GM19238 (cell line): ENCODE results near the gene SIAH2.

Experiments
- DNase-seq: peaks from one replicate; pipeline ENCODE4 v3.0.0; 2011; ENCODE audit warnings: low spot score; ENCODE audit not compliant: insufficient read length

SIAH2 gene

GRCh38 chr3:150749255-150749654 lies 13.7 kb downstream of the SIAH2 start:
- no peak for DNase-seq

- no peak for DNase-seq
Measured at GRCh38 chr3:150748684-150749047, 14.3 kb downstream of the SIAH2 start.

DNA sequence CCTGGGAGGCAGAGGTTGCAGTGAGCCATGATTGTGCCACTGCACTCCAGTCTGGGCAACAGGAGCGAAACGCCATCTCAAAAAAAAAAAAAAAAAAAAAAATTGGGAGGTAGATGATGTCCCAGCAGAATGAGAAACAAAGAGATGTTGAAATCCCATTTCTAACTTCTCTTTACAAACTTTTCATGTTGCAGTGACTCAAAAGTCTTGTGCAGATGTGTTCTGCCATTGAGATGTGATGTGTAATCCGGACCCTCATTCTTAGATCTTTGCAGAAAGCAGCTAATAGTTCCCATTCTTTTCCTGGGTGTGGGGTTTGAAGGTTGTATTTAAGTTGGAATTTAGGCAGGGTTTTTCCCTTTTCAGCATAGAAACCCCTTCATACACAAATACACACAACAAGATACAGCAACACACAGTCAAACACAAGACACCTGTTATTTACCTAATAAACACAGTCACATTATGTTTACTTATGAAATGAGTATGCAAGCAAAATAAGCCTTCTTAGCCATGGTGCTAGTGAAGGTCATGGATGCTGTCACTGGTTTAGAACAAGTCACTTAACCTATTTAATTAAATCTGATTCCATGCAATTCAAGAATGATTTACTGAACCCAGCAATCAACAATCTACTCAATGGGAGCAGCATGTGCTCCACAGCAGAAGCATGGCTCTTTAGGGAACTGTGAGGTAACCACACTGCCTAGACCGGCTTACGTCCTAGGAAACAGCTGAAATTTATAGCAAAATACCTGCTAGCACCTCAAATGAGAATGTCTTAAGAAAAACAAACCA lies 14.9 kb downstream of the SIAH2 start:
- DNase-seq: no peak

DNA sequence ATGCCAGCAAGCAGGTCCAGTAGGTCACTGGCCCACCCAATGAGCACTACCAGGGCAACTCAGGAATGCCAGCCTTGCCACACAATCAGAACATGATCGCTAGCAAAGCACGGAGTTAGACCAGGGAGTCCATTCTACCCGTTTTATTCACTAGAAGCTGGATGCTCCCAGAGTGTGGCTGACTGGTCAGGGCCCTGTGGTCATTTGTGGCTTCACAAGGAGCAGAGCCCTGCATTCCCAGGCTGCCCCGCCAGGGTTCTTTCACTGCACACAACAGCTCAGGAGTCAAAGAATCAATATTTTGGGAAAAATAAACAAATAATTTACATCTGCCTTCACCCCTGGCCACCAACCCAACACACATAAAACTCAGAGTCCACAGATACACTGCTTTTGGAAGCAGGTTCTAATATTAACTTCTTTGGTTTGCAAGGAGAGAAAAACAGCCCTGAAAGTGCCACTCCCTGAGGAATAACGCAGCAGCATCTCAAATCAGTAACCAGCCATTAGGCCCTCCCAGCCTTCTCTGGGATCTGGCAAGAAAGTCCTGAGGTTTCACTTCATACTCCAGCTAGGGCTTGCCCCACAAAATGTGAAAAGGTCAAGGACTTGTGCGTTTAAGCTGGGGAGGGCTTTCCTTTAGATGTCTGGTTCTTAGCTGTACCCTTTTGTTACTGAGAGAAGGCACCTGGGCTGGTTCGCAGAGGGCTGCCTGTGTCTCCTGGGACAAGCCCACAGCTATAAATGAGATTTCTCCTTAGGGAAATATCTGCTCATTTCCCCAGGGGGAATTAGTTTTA lies 16.0 kb downstream of the SIAH2 start:
- no peak for DNase-seq

DNA sequence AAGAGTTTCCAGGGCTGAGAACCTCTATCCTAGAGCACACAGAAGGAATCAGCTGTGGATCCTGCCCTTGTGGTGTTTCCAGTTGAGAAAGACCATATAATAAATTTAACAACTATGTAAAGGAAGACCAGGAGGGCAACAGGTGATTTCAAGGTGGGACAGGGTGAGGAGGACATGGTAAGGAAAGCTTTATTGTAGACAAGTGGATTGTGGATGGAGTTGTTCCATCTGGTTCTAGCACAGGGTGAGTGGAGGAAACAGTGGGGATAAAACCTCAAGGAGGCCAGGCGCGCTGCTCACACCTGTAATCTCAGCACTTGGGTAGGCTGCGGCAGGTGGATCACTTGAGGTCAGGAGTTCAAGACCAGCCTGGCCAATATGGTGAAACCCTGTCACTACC lies 17.1 kb downstream of the SIAH2 start:
- DNase-seq: no peak

GRCh38 chr3:150744919-150745211 lies 18.1 kb downstream of the SIAH2 start:
- DNase-seq: no peak

DNA sequence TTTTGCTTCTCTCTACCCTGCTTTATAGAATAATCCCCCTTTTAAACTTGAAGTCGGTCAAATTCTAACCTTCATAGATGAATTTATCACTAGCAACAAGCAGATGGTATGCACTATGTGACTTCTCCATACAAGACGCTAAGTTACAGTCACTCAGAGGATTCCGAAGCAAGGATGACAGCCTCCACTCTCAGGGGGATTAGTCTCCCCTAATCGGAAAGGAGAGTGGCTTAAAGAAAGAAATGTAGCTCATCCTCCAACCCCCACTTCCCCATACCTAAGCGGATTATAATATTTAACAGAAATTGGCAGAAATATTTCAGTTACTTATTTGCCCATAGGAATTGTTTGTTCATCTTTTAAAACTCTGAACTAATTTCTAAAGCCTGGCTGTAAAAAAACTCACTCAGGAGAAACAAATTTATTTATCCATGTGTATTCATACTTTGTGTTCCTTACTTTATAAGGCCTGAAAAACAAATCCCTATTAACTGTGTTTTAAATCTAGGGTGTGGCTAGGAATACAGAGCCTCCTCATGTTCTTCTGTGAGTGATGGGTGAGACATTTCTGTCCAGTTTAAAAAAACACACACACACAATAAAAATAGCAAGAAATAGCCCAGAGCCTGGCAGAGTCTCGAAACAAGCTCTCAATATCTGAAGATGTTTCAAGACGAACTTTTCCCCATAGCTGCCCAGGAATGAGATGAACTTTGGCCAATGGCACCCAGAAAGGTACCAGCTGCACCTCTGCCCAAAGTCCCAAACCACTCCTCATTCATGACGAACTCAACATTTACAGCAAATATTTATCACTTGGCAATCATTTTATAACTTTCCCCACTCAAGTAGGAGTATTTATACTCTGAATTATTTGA lies 18.7 kb downstream of the SIAH2 start:
- DNase-seq: no peak

GRCh38 chr3:150743508-150743907 lies 19.5 kb downstream of the SIAH2 start:
- no peak for DNase-seq

DNA sequence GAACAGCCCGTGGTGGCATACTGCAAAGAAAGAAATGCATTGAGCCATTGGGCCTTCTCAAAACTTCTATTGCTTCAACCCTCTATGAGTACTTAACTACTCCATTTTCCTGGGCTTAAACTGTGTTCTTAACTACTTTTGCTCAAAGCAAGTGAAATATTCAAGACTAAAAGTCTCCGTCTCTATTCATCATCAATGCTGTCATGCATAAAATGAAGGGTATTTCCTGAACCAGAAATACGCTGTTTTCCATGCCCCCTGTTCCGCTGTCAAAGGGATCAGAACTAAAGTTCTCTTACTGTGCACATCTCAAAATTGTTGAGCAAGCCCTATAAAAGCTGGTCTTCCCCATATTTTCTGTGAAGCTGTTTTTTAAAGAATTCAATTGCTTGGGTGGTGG lies 20.3 kb downstream of the SIAH2 start:
- DNase-seq: no peak

DNA sequence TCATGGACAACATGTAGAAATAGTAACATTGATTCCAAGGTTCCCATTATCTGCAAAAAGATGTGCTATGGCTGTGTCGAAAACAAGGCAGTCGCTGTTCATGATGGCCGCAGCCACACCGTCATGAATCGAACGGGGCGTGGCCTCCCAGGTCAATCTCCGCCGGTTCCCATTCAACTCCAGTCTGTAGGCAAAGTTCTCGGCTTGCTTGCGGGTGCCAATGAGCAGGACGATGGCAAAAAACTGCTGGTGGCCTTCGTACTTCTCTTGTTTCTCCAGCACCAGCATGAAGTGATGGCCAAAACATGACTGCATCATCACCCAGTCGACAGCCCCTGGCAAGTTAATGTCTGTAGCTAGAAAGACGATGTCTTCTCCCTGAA lies 20.8 kb downstream of the SIAH2 start:
- no peak for DNase-seq

DNA sequence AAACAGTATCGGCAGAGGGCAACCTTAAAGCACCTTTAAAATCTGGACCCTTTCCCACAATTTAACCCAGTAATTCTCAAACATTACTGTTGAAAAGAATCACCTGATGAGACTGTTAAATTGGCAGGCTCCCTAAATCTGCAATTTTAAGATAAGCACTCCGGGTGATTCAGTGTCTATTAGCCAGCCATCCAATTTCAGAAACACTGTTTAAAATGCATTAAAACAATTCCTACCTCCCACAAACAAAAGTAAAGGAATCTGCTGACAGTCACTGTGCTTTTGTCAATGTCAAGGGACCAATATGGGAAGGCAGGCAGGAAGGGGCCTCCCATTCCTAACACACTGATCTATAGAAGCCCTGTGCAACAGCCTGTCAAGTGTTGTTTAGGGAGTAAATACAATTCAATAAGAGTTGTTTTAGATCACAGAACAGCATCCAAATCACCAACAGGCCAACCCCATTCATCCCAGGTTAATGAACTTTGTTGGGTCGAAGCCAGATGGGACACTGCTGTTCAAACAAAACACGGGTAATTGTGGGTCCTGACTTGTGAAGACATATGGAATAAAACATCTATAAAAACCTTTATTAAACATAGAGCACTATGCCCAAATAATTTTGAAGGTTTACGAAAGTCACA lies 21.4 kb downstream of the SIAH2 start:
- DNase-seq: no peak

DNA sequence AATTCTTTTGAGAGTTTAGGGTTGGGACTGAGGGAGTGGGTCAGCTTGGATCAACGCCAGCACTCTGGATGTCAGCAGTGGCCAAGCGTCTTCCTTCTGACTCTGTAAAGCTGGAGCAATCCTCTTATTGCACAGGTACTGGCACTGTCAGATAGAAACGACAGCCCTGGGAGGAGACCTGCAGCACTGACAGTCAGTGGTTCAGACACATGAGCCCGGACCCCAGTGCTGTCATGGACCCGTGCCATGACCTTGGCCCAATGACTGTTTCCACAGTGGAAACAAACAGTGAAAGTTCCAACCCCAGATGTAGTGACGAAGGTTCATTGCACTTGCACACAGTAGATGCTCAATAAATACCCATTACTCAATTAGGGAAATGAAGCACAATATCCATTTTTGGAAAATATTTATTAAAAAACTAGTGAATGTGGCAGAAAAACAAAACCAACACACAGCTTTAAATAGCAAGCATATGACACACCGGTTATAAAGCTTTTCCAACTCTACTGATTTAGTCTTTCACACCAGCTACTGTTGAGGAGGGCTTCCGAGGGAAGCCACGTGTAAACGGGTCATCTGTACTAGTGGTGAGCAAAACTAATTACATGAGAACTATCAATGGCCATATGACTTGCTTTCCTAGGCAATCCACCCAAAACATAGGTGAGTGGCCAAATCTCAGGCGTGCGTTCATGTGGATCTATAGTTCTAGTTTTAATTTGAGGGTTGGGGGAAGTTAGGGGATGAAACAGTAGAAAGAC lies 22.1 kb downstream of the SIAH2 start:
- no peak for DNase-seq

DNA sequence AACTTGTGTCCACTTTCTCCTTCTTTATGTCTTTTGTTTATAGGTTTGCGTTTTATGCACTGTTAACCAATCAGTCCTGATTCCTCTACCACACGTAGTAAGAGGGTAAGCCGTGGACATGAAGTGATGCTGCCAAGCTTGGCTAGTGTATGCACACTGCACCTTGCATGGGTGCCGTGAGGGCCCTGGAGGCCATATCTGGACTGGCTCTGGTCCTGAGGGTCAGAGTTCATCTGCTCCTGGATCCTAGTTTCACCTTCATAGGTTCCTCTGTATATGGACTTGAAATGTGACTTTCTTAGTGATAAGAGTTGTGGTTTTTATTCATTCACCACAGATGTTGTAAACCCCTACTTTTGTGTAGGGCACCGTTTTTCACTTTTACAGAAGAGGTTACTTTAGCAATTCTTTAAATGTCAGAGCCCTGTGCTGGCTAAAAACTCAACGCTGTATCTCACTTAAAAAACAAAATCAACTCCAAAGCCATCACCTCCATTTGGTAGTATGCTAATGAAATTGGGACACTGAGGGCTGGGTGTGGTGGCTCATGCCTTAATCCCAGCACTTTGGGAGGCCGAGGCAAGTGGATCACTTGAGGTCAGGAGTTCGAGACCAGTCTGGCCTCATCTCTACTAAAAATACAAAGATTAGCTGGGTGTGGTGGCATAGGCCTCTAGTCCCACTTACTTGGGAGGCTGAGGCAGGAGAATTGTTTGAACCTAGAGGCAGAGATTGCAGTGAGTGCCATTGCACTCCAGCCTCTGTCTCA lies 22.9 kb downstream of the SIAH2 start:
- no peak for DNase-seq

- DNase-seq: no peak
Measured at GRCh38 chr3:150739200-150739863, 23.6 kb downstream of the SIAH2 start.

DNA sequence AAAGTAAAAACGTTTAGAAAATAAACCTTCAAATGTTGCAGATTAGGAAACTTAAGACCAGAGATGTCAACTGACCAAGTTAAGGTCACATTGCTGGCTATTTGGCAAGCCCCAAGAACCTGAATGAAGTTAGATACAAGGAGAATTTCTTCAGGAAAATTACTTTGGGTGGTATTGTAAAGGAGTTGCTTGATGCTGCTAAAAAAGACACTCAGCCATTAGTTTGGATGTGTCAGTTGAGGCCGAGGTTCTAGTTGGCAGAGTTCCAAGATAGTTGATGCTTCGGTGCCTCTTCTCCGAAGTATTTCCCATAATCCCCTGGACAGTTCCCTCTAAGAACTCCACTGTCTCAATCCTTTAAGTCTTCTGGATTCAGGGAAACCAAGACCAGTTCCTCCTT lies 24.3 kb downstream of the SIAH2 start:
- DNase-seq: no peak

- no peak for DNase-seq
Measured at GRCh38 chr3:150737874-150738679, 24.9 kb downstream of the SIAH2 start.

DNA sequence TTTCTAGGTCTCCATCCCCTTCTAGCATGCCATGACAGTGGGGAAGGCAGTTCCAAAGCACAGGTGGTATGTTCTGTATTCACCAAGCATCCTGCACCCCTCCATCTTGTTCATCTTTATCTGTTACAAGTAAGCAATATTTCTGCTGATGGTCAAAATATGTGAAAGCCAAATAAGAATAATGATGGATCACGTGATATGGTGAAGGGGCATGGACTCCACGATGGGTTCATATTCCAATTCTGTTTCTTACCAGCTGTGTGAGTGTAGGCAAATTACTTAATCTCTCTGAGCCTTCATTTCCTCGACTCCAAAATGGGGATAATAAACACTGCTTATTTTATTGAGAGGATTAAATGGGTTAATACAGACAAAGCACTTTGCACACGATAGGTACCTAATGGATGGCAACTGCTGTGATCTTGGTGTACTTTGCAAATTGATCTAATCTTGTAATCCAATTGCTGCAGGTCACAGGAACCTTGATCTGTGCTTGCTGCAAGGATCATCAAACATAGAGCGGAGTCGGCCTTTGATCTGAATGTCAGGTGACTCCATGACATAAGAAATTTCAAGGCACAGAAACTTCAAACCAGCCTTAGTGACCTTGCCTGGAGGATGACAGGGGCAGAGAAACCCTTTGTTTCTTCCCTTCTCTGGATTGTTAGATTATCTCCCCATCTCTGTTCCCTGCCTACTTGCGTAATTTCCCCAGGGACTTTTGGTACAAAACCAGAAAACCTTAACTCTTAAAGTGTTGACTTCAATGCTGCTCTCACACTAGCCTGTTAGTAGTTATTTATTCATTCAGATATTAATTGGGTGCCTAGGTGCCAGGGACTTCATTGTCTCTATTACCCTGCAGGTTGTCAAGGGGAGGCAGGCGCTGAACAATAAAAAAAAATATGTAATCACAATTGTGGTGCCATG lies 25.8 kb downstream of the SIAH2 start:
- DNase-seq: no peak

GRCh38 chr3:150736316-150736719 lies 26.7 kb downstream of the SIAH2 start:
- no peak for DNase-seq
